CD4-positive, alpha-beta T cell treated with Interleukin-4 for 4 hours (primary cell): ENCODE measurements around the gene LKAAEAR1.

Experiments
- DNase-seq: peaks from one replicate; pipeline ENCODE4 v3.0.0-alpha.2; 2020

The LKAAEAR1 gene

GRCh38 chr20:64035933-64036345, 48.3 kb downstream of the LKAAEAR1 start, which contains the start of gene C20orf204:
TSS of gene C20orf204 (plus strand) at chr20:64036182. CDS start at chr20:64036324, 142 bp downstream.
- DNase-seq: no peak

- peak; percentile 68 for DNase-seq
These were observed 48.9 kb downstream of the LKAAEAR1 start for GRCh38 chr20:64035066-64035932.

GRCh38 chr20:64033981-64034493, 50.2 kb downstream of the LKAAEAR1 start:
- no peak for DNase-seq
